Natural killer cell (primary cell): ENCODE data around the gene C19orf67. TPM values are rescaled to one million over a fixed set of nuclear protein-coding genes. Genes with fewer than 3 reads are reported as not detected.

Source experiments
- ATAC-seq, 3 donors: fragments of 150-1000 bp in 2 of 3; fragments of 200-7000 bp in 1 of 3; cut with Tn5 transposase; 1 replicate in 1 of 3; 2 replicates in 2 of 3; pipeline ENCODE4 v1.10.0; 2021; ENCODE audit warnings: mild to moderate bottlenecking in 2 of 3, moderate library complexity in 2 of 3
- DNase-seq, 2 donors: peaks; one replicate each; pipeline versions ENCODE4 v3.0.0 to v3.0.0-alpha.2; 2013 to 2021; ENCODE audit warnings: mixed read lengths in 1 of 2
- H3K27ac ChIP-seq: one replicate; pipeline ENCODE4 v1.5.1; 2013; ENCODE audit warnings: mild to moderate bottlenecking, low read length
- H3K27me3 ChIP-seq: one replicate; pipeline ENCODE4 v1.6.1; 2013; ENCODE audit warnings: low read length; ENCODE audit not compliant: control insufficient read depth, insufficient read depth
- H3K36me3 ChIP-seq: one replicate; pipeline ENCODE4 v1.6.1; 2013; ENCODE audit warnings: low read length; ENCODE audit not compliant: control insufficient read depth, insufficient read depth
- H3K4me1 ChIP-seq: one replicate; pipeline ENCODE4 v1.6.1; 2013; ENCODE audit warnings: low read length; ENCODE audit not compliant: control insufficient read depth, insufficient read depth
- H3K4me3 ChIP-seq: one replicate; pipeline ENCODE4 v1.5.1; 2013; ENCODE audit warnings: low read length
- H3K9me3 ChIP-seq: one replicate; pipeline ENCODE4 v1.6.1; 2013; ENCODE audit warnings: low read length; ENCODE audit not compliant: control insufficient read depth, insufficient read depth
- H3K27ac Mint-ChIP-seq, 2 donors: one replicate each; pipeline ENCODE4 v1.8.0; 2022; ENCODE audit warnings: mild to moderate bottlenecking in 2 of 2, mixed read lengths in 2 of 2, moderate library complexity in 1 of 2
- H3K27me3 Mint-ChIP-seq, 2 donors: one replicate each; pipeline ENCODE4 v1.8.0; 2022; ENCODE audit warnings: low read depth in 2 of 2, mixed read lengths in 2 of 2
- H3K36me3 Mint-ChIP-seq: one replicate; pipeline ENCODE4 v1.8.0; 2022; ENCODE audit warnings: mixed read lengths
- H3K4me1 Mint-ChIP-seq, 2 donors: one replicate each; pipeline ENCODE4 v1.8.0; 2022; ENCODE audit warnings: mixed read lengths in 2 of 2
- H3K4me3 Mint-ChIP-seq: one replicate; pipeline ENCODE4 v1.8.0; 2022; ENCODE audit warnings: mild to moderate bottlenecking, moderate library complexity, mixed read lengths
- H3K9me3 Mint-ChIP-seq, 2 donors: one replicate each; pipeline ENCODE4 v1.8.0; 2022; ENCODE audit warnings: mixed read lengths in 2 of 2
- WGBS: methylation state at CpG from one replicate; pipeline ENCODE4 v1.1.7; 2013; ENCODE audit warnings: missing lambda C conversion rate; ENCODE audit not compliant: insufficient coverage; 5-methylcytosine and 5-hydroxymethylcytosine counted together
- intact Hi-C: fragments of 100-400 bp; cut with micrococcal nuclease; formaldehyde crosslinking; loops from one replicate; pipeline ENCODE4 v1.14.2; 2022
- total RNA-seq, 4 donors: library from RNA; stranded (reverse); fragments of 120-200 nt in 1 of 4; gene quantifications; one replicate each; pipeline versions ENCODE4 v1.2.3 to v1.2.4, GENCODE V29; 2013 to 2022
- TF ChIP-seq, protein P1 (sequence below): fragments of 200-600 bp; IDR thresholded peaks from one replicate; pipeline ENCODE4 v1.8.0; 2022; ENCODE audit warnings: antibody characterized with exemption

The C19orf67 gene
- under 1 TPM in 2 of 3 donors, not detected in 1; 0.35 to 0.53 TPM for total RNA-seq
- not detected for total RNA-seq (2013)

DNA sequence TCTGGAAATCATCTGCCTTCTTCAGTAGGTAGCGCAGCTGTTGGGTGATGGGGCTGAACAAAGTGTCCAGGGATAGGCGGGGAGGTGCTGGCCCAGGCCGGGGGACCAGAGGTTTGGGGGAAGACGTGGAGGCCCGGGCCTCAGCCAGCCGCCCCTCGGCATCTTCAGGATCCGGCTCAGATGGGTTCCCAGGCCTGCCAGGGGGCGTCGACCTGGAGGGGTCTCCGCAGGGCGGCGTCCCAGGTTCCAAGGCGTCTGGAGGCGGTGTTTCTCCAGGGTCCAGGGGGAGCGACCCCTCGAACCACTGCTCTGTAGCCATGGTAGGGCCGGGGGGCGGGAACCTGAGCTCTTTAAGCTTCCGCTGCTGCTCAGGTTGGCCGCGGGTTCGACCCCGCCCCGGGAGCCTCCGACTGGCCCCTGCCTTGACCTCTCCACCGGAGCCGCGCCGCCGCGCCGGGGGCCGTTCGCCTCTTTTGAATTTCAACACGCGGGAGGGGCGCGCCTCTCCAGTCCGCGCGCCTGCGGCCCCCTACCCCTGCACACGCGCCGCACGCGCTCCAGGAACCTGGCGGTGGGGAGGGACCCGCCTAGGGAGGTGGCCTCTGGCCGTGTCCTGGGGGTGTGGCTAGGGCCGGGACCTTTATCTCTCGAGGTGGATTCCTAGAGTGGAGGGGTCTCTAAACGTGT lies at the start of gene C19orf67:
TSS of gene C19orf67 (minus strand) at position 475 of the 687 bp plus-strand sequence. CDS start at position 319, 156 bp downstream.
- no peaks in the 10 kb centered on the region for H3K27me3 Mint-ChIP-seq
- H3K4me1 ChIP-seq, result peaks cover 23% of the 10 kb centered on the region
- no peak within 1 kb of the TSS for H3K4me3 Mint-ChIP-seq
- TF ChIP-seq, protein P1, sequence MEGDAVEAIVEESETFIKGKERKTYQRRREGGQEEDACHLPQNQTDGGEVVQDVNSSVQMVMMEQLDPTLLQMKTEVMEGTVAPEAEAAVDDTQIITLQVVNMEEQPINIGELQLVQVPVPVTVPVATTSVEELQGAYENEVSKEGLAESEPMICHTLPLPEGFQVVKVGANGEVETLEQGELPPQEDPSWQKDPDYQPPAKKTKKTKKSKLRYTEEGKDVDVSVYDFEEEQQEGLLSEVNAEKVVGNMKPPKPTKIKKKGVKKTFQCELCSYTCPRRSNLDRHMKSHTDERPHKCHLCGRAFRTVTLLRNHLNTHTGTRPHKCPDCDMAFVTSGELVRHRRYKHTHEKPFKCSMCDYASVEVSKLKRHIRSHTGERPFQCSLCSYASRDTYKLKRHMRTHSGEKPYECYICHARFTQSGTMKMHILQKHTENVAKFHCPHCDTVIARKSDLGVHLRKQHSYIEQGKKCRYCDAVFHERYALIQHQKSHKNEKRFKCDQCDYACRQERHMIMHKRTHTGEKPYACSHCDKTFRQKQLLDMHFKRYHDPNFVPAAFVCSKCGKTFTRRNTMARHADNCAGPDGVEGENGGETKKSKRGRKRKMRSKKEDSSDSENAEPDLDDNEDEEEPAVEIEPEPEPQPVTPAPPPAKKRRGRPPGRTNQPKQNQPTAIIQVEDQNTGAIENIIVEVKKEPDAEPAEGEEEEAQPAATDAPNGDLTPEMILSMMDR, result no peak
- no peaks in the 10 kb centered on the region for H3K36me3 Mint-ChIP-seq
- intact Hi-C loops, result no loop called here
- H3K4me1 Mint-ChIP-seq, result peaks cover 10 to 19% of the 10 kb centered on the region in 2 donors
- ATAC-seq (no peak), DNase-seq (no peak)
- peaks cover 8% of the 10 kb centered on the region for H3K36me3 ChIP-seq
- H3K4me3 ChIP-seq, result no peak within 1 kb of the TSS
- H3K27me3 ChIP-seq, result no peaks in the 10 kb centered on the region
- no peaks in the 10 kb centered on the region for H3K9me3 ChIP-seq
- WGBS, result 94% methylated on average over 54 of the region's 54 CpGs
- no peak within 1 kb of the TSS for H3K27ac Mint-ChIP-seq
- H3K9me3 Mint-ChIP-seq, result no peaks in the 10 kb centered on the region
- no peak within 1 kb of the TSS for H3K27ac ChIP-seq

GRCh38 chr19:14135355-14135754 lies 49.8 kb upstream of the C19orf67 start:
- peaks cover 26 to 36% of the 10 kb centered on the region in 2 donors for H3K4me1 Mint-ChIP-seq
- peak overlapping the region; percentile 88 to 90 for H3K27ac Mint-ChIP-seq
- no peaks in the 10 kb centered on the region for H3K36me3 ChIP-seq
- ATAC-seq (no peak), DNase-seq (no peak)
- intact Hi-C loops, result loop anchor here (5.0 kb wide), 2 partner anchors 43 to 342 kb away; partner anchors contain the start of genes PTGER1 and SAMD1
- no peaks in the 10 kb centered on the region for H3K9me3 Mint-ChIP-seq
- H3K27ac ChIP-seq, result no peak overlapping the region
- H3K4me3 Mint-ChIP-seq, result peak overlapping the region; percentile 90
- H3K27me3 Mint-ChIP-seq, result no peaks in the 10 kb centered on the region
- no peaks in the 10 kb centered on the region for H3K27me3 ChIP-seq
- no peak overlapping the region for H3K4me3 ChIP-seq
- TF ChIP-seq, protein P1, result no peak
- H3K4me1 ChIP-seq, result peaks cover 25% of the 10 kb centered on the region
- 49% methylated on average over 6 of the region's 6 CpGs for WGBS
- H3K36me3 Mint-ChIP-seq, result no peaks in the 10 kb centered on the region
- H3K9me3 ChIP-seq, result no peaks in the 10 kb centered on the region

DNA sequence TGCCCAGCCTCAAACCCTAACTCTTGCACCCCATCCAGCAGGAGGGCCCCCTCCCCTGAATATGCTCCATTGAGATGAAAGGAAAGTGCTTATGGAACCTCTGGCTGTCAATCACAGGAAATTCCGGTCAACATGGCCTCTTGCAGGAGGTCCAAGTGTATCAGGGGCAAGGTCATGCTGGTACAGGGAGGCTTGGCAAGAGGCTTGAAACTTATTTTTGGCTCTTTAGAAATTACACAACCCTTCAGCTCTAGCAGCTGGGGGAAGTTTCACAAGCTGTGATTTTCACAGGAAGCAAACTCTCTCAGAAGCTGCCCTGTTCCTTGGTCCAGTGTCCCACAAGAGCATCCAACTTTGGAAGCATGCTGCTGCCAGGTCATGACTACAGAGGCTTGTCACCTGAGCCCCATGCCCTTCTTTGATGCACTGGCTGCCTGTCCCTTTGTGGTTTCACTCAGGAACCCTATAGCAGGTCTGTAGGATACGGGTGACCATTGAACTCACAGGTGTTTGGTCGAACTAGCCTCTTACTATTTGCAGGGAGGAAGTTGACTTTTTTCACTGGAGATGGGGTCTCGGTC lies 42.4 kb upstream of the C19orf67 start:
- intact Hi-C loops, result no loop called here
- Mint-ChIP-seq H3K36me3 (no peaks in the 10 kb centered on the region), H3K4me1 (no peaks in the 10 kb centered on the region), H3K9me3 (no peaks in the 10 kb centered on the region), H3K27ac (no peak overlapping the region), H3K4me3 (no peak overlapping the region), H3K27me3 (no peaks in the 10 kb centered on the region)
- H3K4me1 ChIP-seq, result peaks cover 11% of the 10 kb centered on the region
- ATAC-seq (peak in 2 of 3 donors; percentile 12 to 32), DNase-seq (no peak)
- H3K9me3 ChIP-seq, result no peaks in the 10 kb centered on the region
- no peaks in the 10 kb centered on the region for H3K36me3 ChIP-seq
- no peak overlapping the region for H3K27ac ChIP-seq
- no peak overlapping the region for H3K4me3 ChIP-seq
- 73% methylated on average over 4 of the region's 4 CpGs for whole genome bisulfite sequencing
- no peaks in the 10 kb centered on the region for H3K27me3 ChIP-seq
- TF ChIP-seq, protein P1, result no peak
